Nephron progenitor cell (in vitro differentiated cells): ENCODE results near the gene SULF2.
A peak's percentile ranks its signal among the peaks of the same experiment; 100 is the strongest.

ENCODE experiments used
- DNase-seq: peaks from one replicate; pipeline ENCODE4 v3.0.0; 2021
- H3K27ac Mint-ChIP-seq: 2 replicates; pipeline ENCODE4 v1.8.0; 2021; ENCODE audit warnings: mild to moderate bottlenecking, moderate library complexity, mixed read lengths
- H3K27me3 Mint-ChIP-seq: 2 replicates; pipeline ENCODE4 v1.8.0; 2021; ENCODE audit warnings: mild to moderate bottlenecking, low read depth, mixed read lengths; ENCODE audit not compliant: poor library complexity
- H3K36me3 Mint-ChIP-seq: 2 replicates; pipeline ENCODE4 v1.8.0; 2021; ENCODE audit warnings: low read depth, mixed read lengths
- H3K4me1 Mint-ChIP-seq: 2 replicates; pipeline ENCODE4 v1.8.0; 2021; ENCODE audit warnings: mixed read lengths
- H3K4me3 Mint-ChIP-seq: 2 replicates; pipeline ENCODE4 v1.8.0; 2021; ENCODE audit warnings: mild to moderate bottlenecking, moderate library complexity, mixed read lengths
- H3K9me3 Mint-ChIP-seq: 2 replicates; pipeline ENCODE4 v1.8.0; 2021; ENCODE audit warnings: mild to moderate bottlenecking, moderate library complexity, mixed read lengths
- CTCF ChIP-seq: fragments of 200-600 bp; sonication (generic); IDR thresholded peaks from 2 replicates; pipeline ENCODE4 v1.5.0; 2021; ENCODE audit warnings: antibody characterized with exemption

SULF2 gene

GRCh38 chr20:47701612-47702011 is 83.7 kb downstream of the SULF2 start:
- H3K9me3 Mint-ChIP-seq: no peaks in the 10 kb centered on the region
- no peak for DNase-seq
- H3K36me3 Mint-ChIP-seq: peaks cover 60% of the 10 kb centered on the region
- no peak for TF ChIP-seq CTCF
- H3K27me3 Mint-ChIP-seq: peaks cover 4% of the 10 kb centered on the region
- H3K4me3 Mint-ChIP-seq: no peak overlapping the region
- H3K4me1 Mint-ChIP-seq: peaks cover 16% of the 10 kb centered on the region
- H3K27ac Mint-ChIP-seq: no peak overlapping the region

GRCh38 chr20:47700327-47700726 is 85.0 kb downstream of the SULF2 start:
- H3K9me3 Mint-ChIP-seq: no peaks in the 10 kb centered on the region
- no peak for DNase-seq
- H3K4me3 Mint-ChIP-seq: no peak overlapping the region
- H3K27me3 Mint-ChIP-seq: peaks cover 4% of the 10 kb centered on the region
- H3K27ac Mint-ChIP-seq: no peak overlapping the region
- peaks cover 9% of the 10 kb centered on the region for H3K4me1 Mint-ChIP-seq
- no peak for TF ChIP-seq CTCF
- peaks cover 58% of the 10 kb centered on the region for H3K36me3 Mint-ChIP-seq

GRCh38 chr20:47699818-47700217 is 85.5 kb downstream of the SULF2 start:
- Mint-ChIP-seq H3K27me3 (peaks cover 4% of the 10 kb centered on the region), H3K36me3 (peaks cover 54% of the 10 kb centered on the region), H3K9me3 (no peaks in the 10 kb centered on the region), H3K4me3 (no peak overlapping the region), H3K4me1 (peaks cover 5% of the 10 kb centered on the region), H3K27ac (no peak overlapping the region)
- DNase-seq: no peak
- no peak for TF ChIP-seq CTCF

- Mint-ChIP-seq H3K27me3 (peaks cover 4% of the 10 kb centered on the region), H3K4me3 (no peak overlapping the region), H3K4me1 (no peaks in the 10 kb centered on the region), H3K36me3 (peaks cover 41% of the 10 kb centered on the region), H3K9me3 (no peaks in the 10 kb centered on the region), H3K27ac (no peak overlapping the region)
- DNase-seq: no peak
- no peak for TF ChIP-seq CTCF
Observed at GRCh38 chr20:47698142-47698541, 87.1 kb downstream of the SULF2 start.

- DNase-seq: no peak
- Mint-ChIP-seq H3K9me3 (no peaks in the 10 kb centered on the region), H3K4me3 (no peak overlapping the region), H3K27me3 (peaks cover 4% of the 10 kb centered on the region), H3K4me1 (no peaks in the 10 kb centered on the region), H3K36me3 (peaks cover 36% of the 10 kb centered on the region), H3K27ac (no peak overlapping the region)
- TF ChIP-seq CTCF: no peak
Observed at GRCh38 chr20:47696856-47697255, 88.4 kb downstream of the SULF2 start.

GRCh38 chr20:47694021-47694818 is 91.1 kb downstream of the SULF2 start:
- Mint-ChIP-seq H3K9me3 (no peaks in the 10 kb centered on the region), H3K27me3 (peaks cover 4% of the 10 kb centered on the region), H3K4me1 (no peaks in the 10 kb centered on the region), H3K27ac (peak overlapping the region; percentile 91), H3K36me3 (peaks cover 30% of the 10 kb centered on the region), H3K4me3 (no peak overlapping the region)
- no peak for TF ChIP-seq CTCF
- no peak for DNase-seq
